22Rv1 (cell line): ENCODE results near the gene PCCA.

Experiments
- ZFX ChIP-seq: fragments of 450-650 bp; IDR thresholded peaks from 2 replicates; pipeline ENCODE4 v1.6.1; 2017; ENCODE audit warnings: antibody characterized with exemption, borderline replicate concordance
- TF ChIP-seq, protein P1 (sequence below): fragments of 450-650 bp; IDR thresholded peaks from 2 replicates; pipeline ENCODE4 v1.5.1; 2017; ENCODE audit warnings: mild to moderate bottlenecking

DNA sequence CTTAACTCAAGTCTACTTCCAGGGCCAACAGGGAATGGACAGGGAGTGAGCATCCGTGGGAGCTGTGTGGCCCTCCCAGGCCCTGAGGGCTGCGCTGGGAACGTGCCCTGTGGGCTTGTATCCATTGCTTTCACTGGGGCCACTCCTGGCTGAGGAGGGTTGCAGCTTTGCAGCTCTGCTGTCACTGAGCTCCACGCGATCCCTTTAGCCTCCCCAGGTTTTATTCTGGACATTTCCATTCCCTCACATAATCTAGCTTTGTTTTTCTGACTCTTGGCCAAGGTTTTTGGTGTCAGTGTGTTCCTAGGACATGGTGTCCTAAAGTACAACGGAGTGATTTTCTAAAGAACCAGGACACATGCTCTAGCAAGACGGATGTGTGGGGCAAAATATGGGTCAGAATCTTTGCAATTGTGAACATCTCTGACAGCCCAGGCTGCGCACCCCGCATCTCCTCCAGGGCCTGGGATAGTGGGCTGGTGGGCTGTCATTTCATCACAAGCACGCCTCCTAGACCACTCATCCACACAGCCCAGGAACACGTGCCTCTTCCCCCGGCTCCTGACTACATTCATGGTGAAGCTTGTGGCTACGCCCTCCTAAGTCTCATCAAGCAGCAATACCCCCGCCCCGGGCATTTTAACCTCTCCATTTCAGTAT is 471.7 kb downstream of the PCCA start:
- TF ChIP-seq, protein P1, sequence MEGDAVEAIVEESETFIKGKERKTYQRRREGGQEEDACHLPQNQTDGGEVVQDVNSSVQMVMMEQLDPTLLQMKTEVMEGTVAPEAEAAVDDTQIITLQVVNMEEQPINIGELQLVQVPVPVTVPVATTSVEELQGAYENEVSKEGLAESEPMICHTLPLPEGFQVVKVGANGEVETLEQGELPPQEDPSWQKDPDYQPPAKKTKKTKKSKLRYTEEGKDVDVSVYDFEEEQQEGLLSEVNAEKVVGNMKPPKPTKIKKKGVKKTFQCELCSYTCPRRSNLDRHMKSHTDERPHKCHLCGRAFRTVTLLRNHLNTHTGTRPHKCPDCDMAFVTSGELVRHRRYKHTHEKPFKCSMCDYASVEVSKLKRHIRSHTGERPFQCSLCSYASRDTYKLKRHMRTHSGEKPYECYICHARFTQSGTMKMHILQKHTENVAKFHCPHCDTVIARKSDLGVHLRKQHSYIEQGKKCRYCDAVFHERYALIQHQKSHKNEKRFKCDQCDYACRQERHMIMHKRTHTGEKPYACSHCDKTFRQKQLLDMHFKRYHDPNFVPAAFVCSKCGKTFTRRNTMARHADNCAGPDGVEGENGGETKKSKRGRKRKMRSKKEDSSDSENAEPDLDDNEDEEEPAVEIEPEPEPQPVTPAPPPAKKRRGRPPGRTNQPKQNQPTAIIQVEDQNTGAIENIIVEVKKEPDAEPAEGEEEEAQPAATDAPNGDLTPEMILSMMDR, result no peak
- no peak for TF ChIP-seq ZFX
